Limb (tissue), 2 donors: Measurements from ENCODE around the gene RGMA.

Experiments used
- DNase-seq, 2 donors: peaks; one replicate each; pipeline ENCODE4 v3.0.0-alpha.2; 2016; ENCODE audit errors: extremely low spot score in 2 of 2

RGMA gene

DNA sequence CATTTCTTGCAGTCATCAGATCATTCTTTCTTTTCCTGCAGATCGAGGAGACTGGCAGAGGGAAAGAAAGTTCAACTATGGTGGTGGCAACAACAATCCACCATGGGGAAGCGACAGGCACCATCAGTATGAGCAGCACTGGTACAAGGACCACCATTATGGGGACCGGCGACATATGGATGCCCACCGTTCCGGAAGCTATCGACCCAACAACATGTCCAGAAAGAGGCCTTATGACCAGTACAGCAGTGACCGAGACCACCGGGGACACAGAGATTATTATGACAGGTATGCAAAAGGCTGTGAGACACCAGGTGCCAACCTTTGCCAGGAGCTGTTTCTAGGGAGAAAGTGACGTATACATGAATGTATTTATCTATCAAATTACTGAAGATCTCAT lies 69.0 kb downstream of the RGMA start:
- no peak for DNase-seq

DNA sequence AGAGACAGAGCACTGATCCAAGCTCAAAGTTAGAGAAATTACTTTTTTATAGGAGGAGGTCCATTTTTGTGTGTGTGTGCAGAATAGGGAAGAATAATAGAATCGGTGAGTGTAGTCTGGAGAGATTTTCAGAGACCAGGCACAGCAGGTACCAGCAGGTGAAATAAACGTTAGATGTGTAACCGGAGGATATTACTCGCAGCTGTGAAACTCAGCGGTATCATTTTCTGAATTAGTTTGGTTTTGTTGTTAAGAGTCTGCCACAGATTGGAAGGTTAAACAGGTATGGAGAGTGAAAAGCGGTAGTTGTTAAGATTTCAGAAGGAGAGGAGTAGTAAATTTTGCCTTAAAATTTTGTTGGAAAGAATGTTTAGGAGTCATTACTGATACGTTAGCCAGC lies 69.9 kb downstream of the RGMA start:
- no peak for DNase-seq

DNA sequence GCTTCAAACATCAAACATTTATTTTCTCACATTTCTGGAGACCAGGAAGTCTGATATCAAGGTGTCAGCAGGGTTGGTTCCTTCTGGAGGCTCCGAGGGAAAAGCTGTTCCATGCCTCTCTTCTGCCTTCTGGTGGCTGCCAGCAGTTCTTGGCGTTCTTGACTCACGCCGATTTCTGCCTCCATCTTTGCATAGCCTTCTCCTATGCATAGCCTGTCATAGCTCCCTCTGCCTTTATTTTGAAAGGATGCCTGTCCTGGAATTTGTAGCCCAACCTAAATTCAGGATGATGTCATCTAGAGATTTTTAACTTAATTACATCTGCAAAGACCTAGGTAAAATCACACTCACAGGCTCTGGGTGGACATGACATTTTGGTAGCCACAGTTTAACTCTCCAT lies 70.4 kb downstream of the RGMA start:
- no peak for DNase-seq

DNA sequence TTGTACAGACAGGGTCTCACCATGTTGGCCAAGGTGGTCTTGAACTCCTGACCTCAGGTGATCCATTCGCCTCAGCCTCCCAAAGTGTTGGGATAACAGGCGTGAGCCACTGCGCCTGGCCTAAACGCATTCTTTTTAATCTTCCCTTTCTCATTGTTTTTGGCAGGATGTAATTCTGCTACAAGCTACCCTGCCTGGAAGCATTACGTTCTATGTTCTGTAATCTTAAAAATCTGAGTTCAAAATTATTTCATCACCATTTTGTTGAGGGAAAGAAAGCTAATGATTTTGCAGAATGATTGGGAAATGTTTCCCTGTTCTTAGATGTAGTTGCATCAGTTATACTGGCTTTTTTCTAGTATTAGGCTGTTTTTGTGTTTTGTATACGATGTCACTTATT lies 71.5 kb downstream of the RGMA start:
- no peak for DNase-seq

DNA sequence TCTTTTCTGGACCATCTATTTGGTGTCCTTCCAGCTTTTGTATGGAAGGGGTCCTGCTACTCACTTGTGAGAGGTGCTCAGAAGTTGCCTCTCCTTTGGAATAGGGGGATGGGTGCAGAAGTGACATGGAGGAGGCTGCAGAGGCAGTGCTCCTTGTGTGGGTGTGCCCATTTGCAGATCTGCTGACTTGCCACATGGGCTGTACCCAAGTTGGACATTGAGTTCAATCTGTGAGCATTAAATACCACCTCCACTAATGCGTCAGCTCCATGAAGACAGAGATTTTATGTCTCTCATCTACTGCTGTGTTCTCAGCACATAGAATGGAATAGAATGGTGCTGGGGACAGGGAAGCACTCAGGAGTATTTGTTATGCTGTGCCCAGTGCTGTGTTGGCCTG lies 76.2 kb downstream of the RGMA start:
- no peak for DNase-seq

DNA sequence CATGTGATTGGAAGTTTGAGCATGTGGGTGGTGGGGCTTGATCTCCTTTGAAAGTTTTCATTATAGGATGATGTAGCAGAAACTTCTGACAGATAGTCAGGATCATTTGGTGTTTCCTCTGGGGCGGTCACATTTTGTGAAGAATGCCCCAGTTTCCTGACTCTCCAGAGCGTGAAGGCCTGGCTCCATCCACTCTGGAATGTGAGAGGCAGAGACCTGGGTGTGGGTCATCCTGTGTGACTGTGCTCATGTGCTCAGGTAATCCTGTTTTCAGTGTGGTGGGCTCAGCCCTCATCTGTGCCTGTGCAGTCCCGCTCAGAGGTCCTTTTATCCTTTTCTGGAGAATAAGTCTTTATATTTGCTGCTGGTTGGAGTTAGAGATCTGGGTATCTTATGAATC lies 81.0 kb downstream of the RGMA start:
- no peak for DNase-seq

DNA sequence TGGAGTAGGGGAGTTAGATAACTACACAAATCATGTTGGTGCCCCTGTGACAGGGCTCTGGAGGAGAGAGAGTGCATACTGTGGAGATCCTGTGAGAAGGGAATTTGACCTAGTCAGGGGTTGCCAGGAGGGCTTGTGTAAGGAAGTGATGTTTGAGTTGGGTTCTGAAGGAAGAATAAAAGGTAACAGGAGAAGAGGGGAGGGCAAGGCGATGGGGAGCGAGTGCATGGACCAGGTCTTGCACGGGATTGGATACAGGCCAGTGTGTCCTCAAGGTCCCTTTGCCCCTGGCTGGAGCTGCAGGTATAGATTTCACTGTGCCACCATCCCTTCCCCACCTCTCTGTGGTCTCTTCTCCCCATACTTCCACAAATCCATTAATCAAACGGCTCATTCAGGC lies 83.9 kb downstream of the RGMA start:
- DNase-seq: no peak

DNA sequence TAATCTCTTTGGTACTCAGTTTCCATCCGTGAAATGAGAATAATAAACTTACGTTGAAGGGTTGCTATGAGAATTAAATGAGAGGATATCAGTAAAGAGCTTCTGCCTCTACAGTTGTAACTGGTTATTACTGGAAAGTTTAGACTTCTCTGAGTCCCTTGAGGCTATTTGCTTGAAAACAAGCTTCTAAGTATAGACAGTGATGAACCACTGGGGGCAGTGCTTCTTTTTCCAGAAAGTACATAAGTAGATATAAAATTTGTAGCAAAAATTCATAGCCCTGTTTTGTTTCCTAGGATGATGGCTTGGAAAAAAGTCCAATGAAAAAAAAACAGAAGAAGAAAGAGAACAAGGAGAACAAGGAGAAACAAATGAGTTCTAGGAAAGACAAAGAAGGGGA lies 87.1 kb downstream of the RGMA start:
- DNase-seq: no peak

DNA sequence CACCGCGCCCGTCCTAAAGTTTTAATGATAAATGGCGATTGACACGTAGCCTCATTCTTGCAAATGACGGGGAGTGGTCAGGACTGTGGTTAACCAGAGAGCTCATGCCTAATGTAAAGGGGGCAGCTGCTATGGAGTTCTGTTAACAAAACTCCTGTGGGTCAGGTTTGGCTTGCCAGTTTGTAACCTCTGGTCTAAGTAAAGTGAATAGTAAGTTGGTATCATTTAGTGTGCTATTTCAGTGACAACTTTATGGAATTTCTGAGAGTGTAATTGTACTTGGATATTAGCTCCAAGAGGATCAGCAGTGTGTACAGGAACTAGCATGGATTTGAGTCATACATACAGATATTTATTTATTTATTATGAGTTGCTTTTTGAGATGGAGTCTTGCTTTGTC lies 87.9 kb downstream of the RGMA start:
- DNase-seq: no peak

DNA sequence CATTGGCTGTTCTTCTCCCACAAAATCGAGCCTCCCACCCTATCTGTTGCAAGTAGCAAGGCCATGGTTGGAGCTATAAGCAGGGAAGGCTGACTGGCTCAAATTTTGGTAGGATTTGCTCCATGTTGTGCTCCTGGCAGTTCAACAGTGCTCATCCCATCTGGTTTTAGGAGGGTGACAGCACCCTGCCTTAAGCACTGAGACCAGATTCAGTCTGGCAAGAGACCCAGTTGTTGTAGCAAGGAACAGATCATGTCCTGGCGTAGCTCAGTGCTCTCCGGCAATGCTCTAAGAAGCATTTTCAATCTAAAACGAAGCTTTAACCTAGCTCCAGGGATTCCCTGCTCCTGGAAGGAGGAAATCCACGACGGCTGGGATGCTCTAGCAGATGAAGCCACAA lies 91.2 kb downstream of the RGMA start:
- DNase-seq: no peak

DNA sequence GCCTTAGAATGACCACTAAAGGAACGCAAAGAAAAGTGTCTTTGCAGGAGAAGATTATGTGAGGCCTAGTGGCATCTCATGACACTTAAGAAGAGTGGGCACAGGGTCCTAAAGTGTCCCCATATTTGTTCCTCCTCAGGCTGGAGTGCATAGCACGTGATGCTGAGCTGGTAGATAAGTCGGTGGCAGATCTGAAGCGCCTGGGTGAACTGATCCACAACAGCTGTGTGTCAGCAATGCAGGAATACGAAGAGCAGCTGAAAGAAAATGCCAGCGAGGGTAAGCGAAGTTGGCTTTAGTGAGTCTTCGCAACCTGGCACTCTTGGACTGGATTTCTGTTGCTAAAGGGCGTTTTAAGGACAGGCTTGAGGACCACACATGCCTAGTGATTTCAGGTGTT lies 96.3 kb downstream of the RGMA start:
- DNase-seq: no peak

DNA sequence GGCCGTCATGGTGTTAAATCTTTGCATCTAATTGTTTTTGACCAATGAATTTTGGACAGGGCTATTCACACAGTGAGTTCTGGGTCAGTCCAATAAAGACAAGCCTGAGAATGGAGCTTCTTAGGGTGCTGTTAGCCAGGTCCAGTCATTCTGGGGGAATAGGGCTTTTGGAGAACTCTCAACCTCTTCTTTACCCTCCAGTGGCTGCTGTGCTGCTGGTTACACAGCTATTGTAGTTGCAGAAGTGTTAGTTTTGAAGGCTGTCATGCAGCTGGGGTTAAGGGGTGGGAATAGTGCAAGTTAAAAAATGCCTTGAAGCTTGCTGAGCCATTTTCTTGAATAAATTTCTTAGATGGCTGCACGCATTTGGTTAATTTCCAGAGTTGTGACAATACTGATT lies 99.0 kb downstream of the RGMA start:
- no peak for DNase-seq

DNA sequence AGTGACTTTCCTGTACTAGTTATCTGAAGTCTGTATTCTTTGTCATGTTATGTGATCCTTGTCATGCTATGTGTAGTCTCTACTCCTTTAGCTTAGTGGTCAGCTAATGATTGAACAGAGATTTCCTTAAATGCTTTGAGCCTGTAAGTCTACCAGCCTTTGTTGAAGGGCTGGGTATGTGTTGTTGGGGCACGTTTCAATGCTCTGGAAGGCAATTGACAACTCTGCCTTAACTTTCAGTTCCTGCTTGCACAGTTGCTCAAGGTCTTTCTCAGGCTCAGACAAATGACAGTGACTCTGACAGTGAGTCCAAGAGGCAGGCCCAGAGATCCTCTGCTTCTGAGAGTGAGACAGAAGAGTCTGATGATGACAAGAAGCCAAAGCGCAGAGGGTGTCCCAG lies 99.5 kb downstream of the RGMA start:
- no peak for DNase-seq
